Activated CD8-positive, alpha-beta memory T cell treated with anti-CD3 and anti-CD28 coated beads for 36 hours (primary cell): ENCODE data around the gene KCNQ5. TPM values are rescaled to one million over a fixed set of nuclear protein-coding genes. Genes with fewer than 3 reads are reported as not detected.

Experiments used
- CTCF ChIA-PET: fragments of 350-600 bp; sonication (Branson Sonifier 250); formaldehyde crosslinking; loops from one replicate; lab custom pipeline; 2021; ENCODE audit warnings: antibody characterized with exemption; lab: Charles Lee
- POLR2A ChIA-PET: fragments of 350-600 bp; sonication (Branson Sonifier 250); formaldehyde crosslinking; loops from one replicate; lab custom pipeline; 2021; ENCODE audit warnings: antibody characterized with exemption; lab: Charles Lee
- total RNA-seq, 2 experiments: library from RNA; stranded (reverse); gene quantifications; one replicate each; pipeline ENCODE4 v1.2.3, GENCODE V29; 2021

KCNQ5 gene
- total RNA-seq, 2 experiments from 2014 or later, result 12.3 TPM

- CTCF ChIA-PET, result no interaction called here
- POLR2A ChIA-PET, result no interaction called here
Observed at GRCh38 chr6:72925136-72925535, 303.3 kb downstream of the KCNQ5 start.

GRCh38 chr6:72930556-72931132 is 308.8 kb downstream of the KCNQ5 start:
- POLR2A ChIA-PET, result no interaction called here
- CTCF ChIA-PET, result no interaction called here

- POLR2A ChIA-PET, result no interaction called here
- CTCF ChIA-PET, result no interaction called here
Observed at GRCh38 chr6:72931325-72931887, 309.5 kb downstream of the KCNQ5 start.

- POLR2A ChIA-PET, result no interaction called here
- CTCF ChIA-PET, result no interaction called here
Observed at GRCh38 chr6:72933233-72933632, 311.4 kb downstream of the KCNQ5 start.

GRCh38 chr6:72936766-72937559 is 315.1 kb downstream of the KCNQ5 start:
- CTCF ChIA-PET, result no interaction called here
- POLR2A ChIA-PET, result no interaction called here

- CTCF ChIA-PET, result no interaction called here
- POLR2A ChIA-PET, result no interaction called here
Observed at GRCh38 chr6:72938104-72938503, 316.2 kb downstream of the KCNQ5 start.

- POLR2A ChIA-PET, result no interaction called here
- CTCF ChIA-PET, result interaction anchor here (0.7 kb wide), 1 partner anchor 113 kb away, joined by 3 read pairs; no protein-coding TSS in a partner anchor
Observed at GRCh38 chr6:72939004-72939403, 317.1 kb downstream of the KCNQ5 start.

- POLR2A ChIA-PET, result no interaction called here
- CTCF ChIA-PET, result no interaction called here
Observed at GRCh38 chr6:72940265-72940664, 318.4 kb downstream of the KCNQ5 start.

GRCh38 chr6:72941263-72941662 is 319.4 kb downstream of the KCNQ5 start:
- ChIA-PET POLR2A (no interaction called here), CTCF (no interaction called here)

GRCh38 chr6:72941751-72942150 is 319.9 kb downstream of the KCNQ5 start:
- CTCF ChIA-PET, result no interaction called here
- POLR2A ChIA-PET, result no interaction called here

- ChIA-PET POLR2A (no interaction called here), CTCF (no interaction called here)
Observed at GRCh38 chr6:72943699-72944098, 321.8 kb downstream of the KCNQ5 start.

- POLR2A ChIA-PET, result no interaction called here
- CTCF ChIA-PET, result no interaction called here
Observed at GRCh38 chr6:72944660-72945059, 322.8 kb downstream of the KCNQ5 start.

- CTCF ChIA-PET, result no interaction called here
Observed at GRCh38 chr6:72946774-72947173, 324.9 kb downstream of the KCNQ5 start.

GRCh38 chr6:72947534-72947933 is 325.7 kb downstream of the KCNQ5 start:
- ChIA-PET POLR2A (no interaction called here), CTCF (no interaction called here)

More at GRCh38 chr6:72946774-72947173, 324.9 kb downstream of the KCNQ5 start:
- POLR2A ChIA-PET, result no interaction called here

GRCh38 chr6:72948153-72948552 is 326.3 kb downstream of the KCNQ5 start:
- CTCF ChIA-PET, result no interaction called here
- POLR2A ChIA-PET, result no interaction called here

GRCh38 chr6:72950114-72950860 is 328.4 kb downstream of the KCNQ5 start:
- ChIA-PET POLR2A (no interaction called here), CTCF (no interaction called here)

GRCh38 chr6:72952808-72953630 is 331.2 kb downstream of the KCNQ5 start:
- ChIA-PET POLR2A (no interaction called here), CTCF (no interaction called here)

GRCh38 chr6:72953971-72954381 is 332.1 kb downstream of the KCNQ5 start:
- ChIA-PET CTCF (no interaction called here), POLR2A (no interaction called here)

- ChIA-PET CTCF (no interaction called here), POLR2A (no interaction called here)
Observed at GRCh38 chr6:72954716-72955115, 332.9 kb downstream of the KCNQ5 start.
